SK-N-SH (cell line): ENCODE data around the gene ZNF502. TPM values are rescaled to one million over a fixed set of nuclear protein-coding genes. Genes with fewer than 3 reads are reported as not detected.

Experiments
- CTCF ChIA-PET: fragments of 300-600, 350-600 bp; formaldehyde crosslinking; extraction: SDS; loops from one replicate; lab custom pipeline; 2021; lab: Yijun Ruan, JAX
- POLR2A ChIA-PET: fragments of 350-600 bp; sonication (Branson Sonifier 250); formaldehyde crosslinking; extraction: SDS; loops from one replicate; lab custom pipeline; 2020; ENCODE audit warnings: antibody characterized with exemption, inconsistent platforms; lab: Yijun Ruan, JAX
- DNase-seq: peaks from one replicate; pipeline ENCODE4 v3.0.0; 2012
- H2AFZ ChIP-seq: fragments of 200-600 bp; sonication (generic); 2 replicates; pipeline ENCODE4 v1.8.1; 2016; ENCODE audit warnings: antibody characterized with exemption, mild to moderate bottlenecking, low read depth
- H3F3A ChIP-seq: fragments of 200-600 bp; sonication (generic); replicated peaks from 2 replicates; pipeline ENCODE3; 2016; ENCODE audit warnings: antibody characterized with exemption, mild to moderate bottlenecking; ENCODE audit not compliant: insufficient read depth
- H3K27ac ChIP-seq, 2 experiments: fragments of 200-500 bp in 1 of 2; fragments of 200-600 bp in 1 of 2; sonication (Bioruptor generic) in 1 of 2; sonication (generic), shearing (Covaris generic) in 1 of 2; 2 replicates each; pipeline versions ENCODE4 v1.5.1 to v1.6.1; 2014 to 2016; ENCODE audit warnings: low read depth in 2 of 2, inconsistent platforms in 1 of 2, low read length in 1 of 2, mild to moderate bottlenecking in 1 of 2, mixed read lengths in 1 of 2
- H3K27me3 ChIP-seq: fragments of 200-600 bp; sonication (generic), shearing (Covaris generic); 2 replicates; pipeline ENCODE4 v1.6.1; 2016; ENCODE audit warnings: mixed run types; ENCODE audit not compliant: insufficient read depth
- H3K36me3 ChIP-seq, 2 experiments: fragments of 200-500 bp in 1 of 2; fragments of 200-600 bp in 1 of 2; sonication (Bioruptor generic) in 1 of 2; sonication (generic) in 1 of 2; replicated peaks in 1 of 2; 2 replicates each; pipeline versions ENCODE3 to v1.5.1; 2014 to 2016; ENCODE audit warnings: low read length in 1 of 2, mild to moderate bottlenecking in 1 of 2; ENCODE audit not compliant: insufficient read depth in 2 of 2, control insufficient read depth in 1 of 2
- H3K4me1 ChIP-seq, 2 experiments: fragments of 200-500 bp in 1 of 2; fragments of 200-600 bp in 1 of 2; sonication (Bioruptor generic) in 1 of 2; sonication (generic), shearing (Covaris generic) in 1 of 2; 2 replicates each; pipeline versions ENCODE4 v1.5.1 to v1.6.1; 2014 to 2016; ENCODE audit warnings: low read depth in 1 of 2, low read length in 1 of 2, mixed run types in 1 of 2; ENCODE audit not compliant: insufficient read depth in 2 of 2, control insufficient read depth in 1 of 2
- H3K4me2 ChIP-seq: fragments of 200-600 bp; sonication (generic), shearing (Covaris generic); 2 replicates; pipeline ENCODE4 v1.6.1; 2017; ENCODE audit warnings: mixed run types
- H3K4me3 ChIP-seq, 2 experiments: fragments of 200-500 bp in 1 of 2; fragments of 200-600 bp in 1 of 2; sonication (Bioruptor generic) in 1 of 2; sonication (generic), shearing (Covaris generic) in 1 of 2; 2 replicates each; pipeline versions ENCODE4 v1.5.1 to v1.8.1; 2014 to 2016; ENCODE audit warnings: low read depth in 2 of 2, inconsistent platforms in 1 of 2, low read length in 1 of 2, mild to moderate bottlenecking in 1 of 2, mixed read lengths in 1 of 2, moderate library complexity in 1 of 2
- H3K79me2 ChIP-seq: fragments of 200-600 bp; sonication (generic); 2 replicates; pipeline ENCODE4 v1.8.1; 2017; ENCODE audit warnings: mild to moderate bottlenecking; ENCODE audit not compliant: insufficient read depth
- H3K9ac ChIP-seq: fragments of 200-600 bp; sonication (generic); 2 replicates; pipeline ENCODE4 v1.6.1; 2017; ENCODE audit warnings: mixed run types
- H3K9me2 ChIP-seq: fragments of 200-600 bp; sonication (generic); 2 replicates; pipeline ENCODE4 v1.6.1; 2017; ENCODE audit warnings: mixed run types
- H3K9me3 ChIP-seq: fragments of 200-600 bp; sonication (generic); 2 replicates; pipeline ENCODE4 v1.6.1; 2017; ENCODE audit warnings: mixed run types, mild to moderate bottlenecking, moderate library complexity
- H4K20me1 ChIP-seq: fragments of 200-600 bp; sonication (generic); 2 replicates; pipeline ENCODE4 v1.6.1; 2017; ENCODE audit warnings: mild to moderate bottlenecking, mixed run types; ENCODE audit not compliant: insufficient read depth
- CHD2 ChIP-seq: fragments of 150-350 bp; IDR thresholded peaks from 2 replicates; pipeline ENCODE4 v1.6.1; 2018; ENCODE audit warnings: low read length; ENCODE audit not compliant: partially characterized antibody
- ELF1 ChIP-seq: IDR thresholded peaks from 2 replicates; pipeline ENCODE4 v1.4.0; 2012
- EZH2phosphoT487 ChIP-seq: fragments of 200-600 bp; sonication (generic); IDR thresholded peaks from 2 replicates; pipeline ENCODE4 v1.6.1; 2017; ENCODE audit warnings: low read depth, mixed run types, mild to moderate bottlenecking, antibody characterized with exemption, moderate library complexity, borderline replicate concordance
- FOSL2 ChIP-seq: IDR thresholded peaks from 2 replicates; pipeline ENCODE4 v1.4.0; 2012; ENCODE audit warnings: low read depth, mild to moderate bottlenecking, moderate library complexity, borderline replicate concordance
- FOXJ3 ChIP-seq: sonication (generic); formaldehyde crosslinking; IDR thresholded peaks from 2 replicates; pipeline ENCODE4 v1.5.1; 2020; ENCODE audit warnings: mild to moderate bottlenecking, missing genetic modification reagents
- FOXM1 ChIP-seq: IDR thresholded peaks from 2 replicates; pipeline ENCODE4 v1.4.0; 2012; ENCODE audit warnings: low read depth, mild to moderate bottlenecking
- GABPA ChIP-seq: IDR thresholded peaks from 2 replicates; pipeline ENCODE4 v1.4.0; 2012; ENCODE audit warnings: low read depth, mild to moderate bottlenecking
- MEF2A ChIP-seq: IDR thresholded peaks from 2 replicates; pipeline ENCODE4 v1.4.0; 2012; ENCODE audit warnings: low read depth, borderline replicate concordance
- MXI1 ChIP-seq: IDR thresholded peaks from 2 replicates; pipeline ENCODE4 v1.6.1; 2012; ENCODE audit warnings: mild to moderate bottlenecking, low read depth, low read length, improper control_type of control experiment
- NFIC ChIP-seq: IDR thresholded peaks from 2 replicates; pipeline ENCODE4 v1.4.0; 2012; ENCODE audit warnings: borderline replicate concordance
- NRF1 ChIP-seq: IDR thresholded peaks from 2 replicates; pipeline ENCODE4 v1.6.1; 2012; ENCODE audit warnings: low read depth, mild to moderate bottlenecking, low read length
- POLR2AphosphoS5 ChIP-seq: IDR thresholded peaks from 2 replicates; pipeline ENCODE4 v1.6.1; 2012; ENCODE audit warnings: low read depth, low read length
- RAD21 ChIP-seq: IDR thresholded peaks from 2 replicates; pipeline ENCODE4 v1.6.1; 2012; ENCODE audit warnings: mild to moderate bottlenecking, low read length
- RCOR1 ChIP-seq: fragments of 150-350 bp; IDR thresholded peaks from 2 replicates; pipeline ENCODE4 v1.6.1; 2017; ENCODE audit warnings: antibody characterized with exemption, low read length
- RXRA ChIP-seq: IDR thresholded peaks from 2 replicates; pipeline ENCODE4 v1.4.0; 2012; ENCODE audit warnings: low read depth, mild to moderate bottlenecking, borderline replicate concordance
- SMC3 ChIP-seq: IDR thresholded peaks from 2 replicates; pipeline ENCODE4 v1.6.1; 2012; ENCODE audit warnings: low read depth, low read length, improper control_type of control experiment
- TAF1 ChIP-seq: IDR thresholded peaks from 2 replicates; pipeline ENCODE4 v1.6.1; 2012; ENCODE audit warnings: low read depth, mild to moderate bottlenecking, low read length, moderate library complexity, borderline replicate concordance
- YY1 ChIP-seq: IDR thresholded peaks from 2 replicates; pipeline ENCODE4 v1.4.0; 2012; ENCODE audit warnings: low read depth, mild to moderate bottlenecking
- WGBS: methylation state at CpG from one replicate; pipeline ENCODE4 v1.1.6; 2017; ENCODE audit warnings: low lambda C conversion rate; 5-methylcytosine and 5-hydroxymethylcytosine counted together
- polyA plus RNA-seq, 3 experiments: library from polyadenylated mRNA; depleted of rRNA; stranded (reverse); fragments of >200 nt; gene quantifications; 2 replicates each; pipeline ENCODE4 v1.2.3, GENCODE V29; 2012
- TF ChIP-seq, protein P1 (sequence below): IDR thresholded peaks from 2 replicates; pipeline ENCODE4 v1.4.0; 2012; ENCODE audit warnings: low read depth
- TF ChIP-seq, protein P2 (sequence below): fragments of 150-350 bp; IDR thresholded peaks from 2 replicates; pipeline ENCODE4 v1.6.1; 2017; ENCODE audit warnings: antibody characterized with exemption, low read length, low read depth, borderline replicate concordance
- TF ChIP-seq, protein P3 (sequence below): IDR thresholded peaks from 2 replicates; pipeline ENCODE4 v1.4.0; 2012; ENCODE audit warnings: low read depth, borderline replicate concordance
- TF ChIP-seq, protein P4 (sequence below): IDR thresholded peaks from 2 replicates; pipeline ENCODE4; 2012
- TF ChIP-seq, protein P5 (sequence below): IDR thresholded peaks from 2 replicates; pipeline ENCODE4 v1.6.1; 2012; ENCODE audit warnings: mild to moderate bottlenecking, low read depth, low read length, moderate library complexity
- TF ChIP-seq, protein P6 (sequence below): fragments of 150-350 bp; IDR thresholded peaks from 2 replicates; pipeline ENCODE4 v1.6.1; 2016; ENCODE audit warnings: mild to moderate bottlenecking, low read depth, low read length

Gene ZNF502
- polyA plus RNA-seq, 1 of the 3 experiments (the other 2 are of a cell fraction) = 2.1 TPM

DNA sequence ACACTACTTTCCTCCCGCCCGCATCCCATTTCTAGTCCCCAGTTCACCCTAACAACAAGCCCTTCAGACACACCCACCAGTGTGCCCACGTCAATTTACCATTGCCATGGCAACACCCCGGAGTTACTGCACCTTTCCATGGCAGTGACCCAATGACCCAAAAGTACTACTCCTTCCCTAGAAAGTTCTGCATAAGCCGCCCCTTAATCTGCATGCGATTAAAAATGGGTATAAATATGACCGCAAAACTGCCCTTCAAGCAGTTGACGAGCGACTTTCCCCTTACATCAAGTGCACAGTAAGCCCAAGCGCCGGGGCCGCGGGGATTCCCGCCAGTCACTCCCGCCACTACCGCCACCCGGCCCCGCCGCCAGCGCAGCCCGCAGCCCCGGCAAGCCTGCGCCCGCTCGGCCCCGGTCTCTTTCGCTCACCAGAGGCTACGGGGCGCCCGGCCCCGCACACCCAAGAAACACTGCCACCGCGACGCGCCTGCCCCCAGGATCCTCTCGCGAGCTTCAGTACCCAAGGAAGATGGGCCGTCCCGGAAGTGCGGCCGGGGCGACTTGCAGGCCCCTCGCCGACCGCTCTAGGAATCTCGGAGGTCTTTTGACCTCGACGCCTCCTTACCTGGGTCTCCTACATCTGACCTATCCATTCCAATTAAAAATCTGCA lies 27.2 kb upstream of the ZNF502 start:
- peak overlapping the region; percentile 74 for H3K9ac ChIP-seq
- POLR2A ChIA-PET = interaction anchor here (0.7 to 1.0 kb wide), 2 partner anchors 60 to 130 kb away, joined by 3 to 5 read pairs; partner anchors contain the start of genes ZKSCAN7 and ZNF197
- TF ChIP-seq RXRA = no peak
- TF ChIP-seq RCOR1 = no peak
- peak; percentile 69; the same call in 1 of the 2 replicates for TF ChIP-seq TAF1
- TF ChIP-seq FOSL2 = no peak
- TF ChIP-seq, protein P1, sequence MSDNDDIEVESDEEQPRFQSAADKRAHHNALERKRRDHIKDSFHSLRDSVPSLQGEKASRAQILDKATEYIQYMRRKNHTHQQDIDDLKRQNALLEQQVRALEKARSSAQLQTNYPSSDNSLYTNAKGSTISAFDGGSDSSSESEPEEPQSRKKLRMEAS = peak; percentile 80
- TF ChIP-seq, protein P2, sequence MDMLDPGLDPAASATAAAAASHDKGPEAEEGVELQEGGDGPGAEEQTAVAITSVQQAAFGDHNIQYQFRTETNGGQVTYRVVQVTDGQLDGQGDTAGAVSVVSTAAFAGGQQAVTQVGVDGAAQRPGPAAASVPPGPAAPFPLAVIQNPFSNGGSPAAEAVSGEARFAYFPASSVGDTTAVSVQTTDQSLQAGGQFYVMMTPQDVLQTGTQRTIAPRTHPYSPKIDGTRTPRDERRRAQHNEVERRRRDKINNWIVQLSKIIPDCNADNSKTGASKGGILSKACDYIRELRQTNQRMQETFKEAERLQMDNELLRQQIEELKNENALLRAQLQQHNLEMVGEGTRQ = no peak
- TF ChIP-seq ELF1 = peak; percentile 92
- TF ChIP-seq, protein P3, sequence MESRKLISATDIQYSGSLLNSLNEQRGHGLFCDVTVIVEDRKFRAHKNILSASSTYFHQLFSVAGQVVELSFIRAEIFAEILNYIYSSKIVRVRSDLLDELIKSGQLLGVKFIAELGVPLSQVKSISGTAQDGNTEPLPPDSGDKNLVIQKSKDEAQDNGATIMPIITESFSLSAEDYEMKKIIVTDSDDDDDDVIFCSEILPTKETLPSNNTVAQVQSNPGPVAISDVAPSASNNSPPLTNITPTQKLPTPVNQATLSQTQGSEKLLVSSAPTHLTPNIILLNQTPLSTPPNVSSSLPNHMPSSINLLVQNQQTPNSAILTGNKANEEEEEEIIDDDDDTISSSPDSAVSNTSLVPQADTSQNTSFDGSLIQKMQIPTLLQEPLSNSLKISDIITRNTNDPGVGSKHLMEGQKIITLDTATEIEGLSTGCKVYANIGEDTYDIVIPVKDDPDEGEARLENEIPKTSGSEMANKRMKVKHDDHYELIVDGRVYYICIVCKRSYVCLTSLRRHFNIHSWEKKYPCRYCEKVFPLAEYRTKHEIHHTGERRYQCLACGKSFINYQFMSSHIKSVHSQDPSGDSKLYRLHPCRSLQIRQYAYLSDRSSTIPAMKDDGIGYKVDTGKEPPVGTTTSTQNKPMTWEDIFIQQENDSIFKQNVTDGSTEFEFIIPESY = peak; percentile 97
- TF ChIP-seq, protein P4, sequence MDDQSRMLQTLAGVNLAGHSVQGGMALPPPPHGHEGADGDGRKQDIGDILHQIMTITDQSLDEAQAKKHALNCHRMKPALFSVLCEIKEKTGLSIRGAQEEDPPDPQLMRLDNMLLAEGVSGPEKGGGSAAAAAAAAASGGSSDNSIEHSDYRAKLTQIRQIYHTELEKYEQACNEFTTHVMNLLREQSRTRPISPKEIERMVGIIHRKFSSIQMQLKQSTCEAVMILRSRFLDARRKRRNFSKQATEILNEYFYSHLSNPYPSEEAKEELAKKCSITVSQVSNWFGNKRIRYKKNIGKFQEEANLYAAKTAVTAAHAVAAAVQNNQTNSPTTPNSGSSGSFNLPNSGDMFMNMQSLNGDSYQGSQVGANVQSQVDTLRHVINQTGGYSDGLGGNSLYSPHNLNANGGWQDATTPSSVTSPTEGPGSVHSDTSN = no peak
- no peak for TF ChIP-seq EZH2phosphoT487
- no peak for TF ChIP-seq FOXM1
- TF ChIP-seq POLR2AphosphoS5 = peak; percentile 65; the same call in 1 of the 2 replicates
- peak; percentile 79 for TF ChIP-seq GABPA
- TF ChIP-seq RAD21 = peak; percentile 4; the same call in 1 of the 2 replicates
- TF ChIP-seq YY1 = peak; percentile 40; the same call in 1 of the 2 replicates
- TF ChIP-seq NFIC = no peak
- peak; percentile 37; the same call in 1 of the 2 replicates for TF ChIP-seq MXI1
- TF ChIP-seq SMC3 = 0 out of 2 replicates have a peak, but pooled peaks have one; percentile 18
- peak; percentile 99 for TF ChIP-seq CHD2
- TF ChIP-seq, protein P5, sequence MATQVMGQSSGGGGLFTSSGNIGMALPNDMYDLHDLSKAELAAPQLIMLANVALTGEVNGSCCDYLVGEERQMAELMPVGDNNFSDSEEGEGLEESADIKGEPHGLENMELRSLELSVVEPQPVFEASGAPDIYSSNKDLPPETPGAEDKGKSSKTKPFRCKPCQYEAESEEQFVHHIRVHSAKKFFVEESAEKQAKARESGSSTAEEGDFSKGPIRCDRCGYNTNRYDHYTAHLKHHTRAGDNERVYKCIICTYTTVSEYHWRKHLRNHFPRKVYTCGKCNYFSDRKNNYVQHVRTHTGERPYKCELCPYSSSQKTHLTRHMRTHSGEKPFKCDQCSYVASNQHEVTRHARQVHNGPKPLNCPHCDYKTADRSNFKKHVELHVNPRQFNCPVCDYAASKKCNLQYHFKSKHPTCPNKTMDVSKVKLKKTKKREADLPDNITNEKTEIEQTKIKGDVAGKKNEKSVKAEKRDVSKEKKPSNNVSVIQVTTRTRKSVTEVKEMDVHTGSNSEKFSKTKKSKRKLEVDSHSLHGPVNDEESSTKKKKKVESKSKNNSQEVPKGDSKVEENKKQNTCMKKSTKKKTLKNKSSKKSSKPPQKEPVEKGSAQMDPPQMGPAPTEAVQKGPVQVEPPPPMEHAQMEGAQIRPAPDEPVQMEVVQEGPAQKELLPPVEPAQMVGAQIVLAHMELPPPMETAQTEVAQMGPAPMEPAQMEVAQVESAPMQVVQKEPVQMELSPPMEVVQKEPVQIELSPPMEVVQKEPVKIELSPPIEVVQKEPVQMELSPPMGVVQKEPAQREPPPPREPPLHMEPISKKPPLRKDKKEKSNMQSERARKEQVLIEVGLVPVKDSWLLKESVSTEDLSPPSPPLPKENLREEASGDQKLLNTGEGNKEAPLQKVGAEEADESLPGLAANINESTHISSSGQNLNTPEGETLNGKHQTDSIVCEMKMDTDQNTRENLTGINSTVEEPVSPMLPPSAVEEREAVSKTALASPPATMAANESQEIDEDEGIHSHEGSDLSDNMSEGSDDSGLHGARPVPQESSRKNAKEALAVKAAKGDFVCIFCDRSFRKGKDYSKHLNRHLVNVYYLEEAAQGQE = 0 out of 2 replicates have a peak, but pooled peaks have one; percentile 24
- TF ChIP-seq MEF2A = no peak
- no peak for TF ChIP-seq FOXJ3 (CRISPR knock-in tag)
- TF ChIP-seq NRF1 = no peak
- TF ChIP-seq, protein P6, sequence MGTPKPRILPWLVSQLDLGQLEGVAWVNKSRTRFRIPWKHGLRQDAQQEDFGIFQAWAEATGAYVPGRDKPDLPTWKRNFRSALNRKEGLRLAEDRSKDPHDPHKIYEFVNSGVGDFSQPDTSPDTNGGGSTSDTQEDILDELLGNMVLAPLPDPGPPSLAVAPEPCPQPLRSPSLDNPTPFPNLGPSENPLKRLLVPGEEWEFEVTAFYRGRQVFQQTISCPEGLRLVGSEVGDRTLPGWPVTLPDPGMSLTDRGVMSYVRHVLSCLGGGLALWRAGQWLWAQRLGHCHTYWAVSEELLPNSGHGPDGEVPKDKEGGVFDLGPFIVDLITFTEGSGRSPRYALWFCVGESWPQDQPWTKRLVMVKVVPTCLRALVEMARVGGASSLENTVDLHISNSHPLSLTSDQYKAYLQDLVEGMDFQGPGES = no peak

More for the DNA sequence above, 27.2 kb upstream of the ZNF502 start:
- H3F3A ChIP-seq = no peaks in the 10 kb centered on the region
- H3K4me1 ChIP-seq = peaks cover 0 to 2% of the 10 kb centered on the region in 2 experiments; a peak in 1 of 4 replicates
- no peaks in the 10 kb centered on the region for H3K9me2 ChIP-seq
- H4K20me1 ChIP-seq = no peaks in the 10 kb centered on the region
- DNase-seq = peak; percentile 94
- peak overlapping the region; percentile 95 for H2AFZ ChIP-seq
- H3K79me2 ChIP-seq = no peaks in the 10 kb centered on the region
- CTCF ChIA-PET = interaction anchor here (1.2 kb wide), 1 partner anchor 60 kb away, joined by 3 read pairs; no protein-coding TSS in a partner anchor
- peak overlapping the region; percentile 83 for H3K4me2 ChIP-seq
- no peaks in the 10 kb centered on the region for H3K27me3 ChIP-seq
- H3K4me3 ChIP-seq = peak overlapping the region; percentile 67 to 86
- peaks cover 10 to 21% of the 10 kb centered on the region in 2 experiments for H3K36me3 ChIP-seq
- H3K27ac ChIP-seq = peak overlapping the region in 1 of 2 experiments; percentile 58; a peak in 1 of 4 replicates
- WGBS = 9% methylated on average over 28 of the region's 48 CpGs
- no peaks in the 10 kb centered on the region for H3K9me3 ChIP-seq
